CD4-positive, CD25-positive, alpha-beta regulatory T cell (primary cell): ENCODE measurements around the gene AGBL3. TPM values are rescaled to one million over a fixed set of nuclear protein-coding genes. Genes with fewer than 3 reads are reported as not detected.

Experiments used
- ATAC-seq, 2 donors: fragments of 150-1000 bp; cut with Tn5 transposase; one replicate each; pipeline ENCODE4 v1.10.0; 2021; ENCODE audit warnings: low read depth in 2 of 2, moderate number of reproducible peaks in 2 of 2, moderate library complexity in 1 of 2
- DNase-seq, 3 donors: peaks; one replicate each; pipeline versions ENCODE4 v3.0.0 to v3.0.0-alpha.2; 2012 to 2022; ENCODE audit warnings: mixed read lengths in 1 of 3
- H3K27ac ChIP-seq: one replicate; pipeline ENCODE4 v1.7.0; 2013; ENCODE audit warnings: mild to moderate bottlenecking, low read length; ENCODE audit not compliant: insufficient read depth, poor library complexity, severe bottlenecking
- H3K27me3 ChIP-seq: one replicate; pipeline ENCODE4 v1.7.0; 2013; ENCODE audit warnings: low read length; ENCODE audit not compliant: control insufficient read depth, insufficient read depth
- H3K36me3 ChIP-seq: one replicate; pipeline ENCODE4 v1.7.0; 2013; ENCODE audit warnings: mild to moderate bottlenecking, low read length, moderate library complexity; ENCODE audit not compliant: control insufficient read depth, insufficient read depth
- H3K4me1 ChIP-seq: 2 replicates; pipeline ENCODE4 v1.7.0; 2013; ENCODE audit warnings: mild to moderate bottlenecking, low read length; ENCODE audit not compliant: insufficient read depth, control insufficient read depth, poor library complexity, severe bottlenecking
- H3K4me3 ChIP-seq: one replicate; pipeline ENCODE4 v1.7.0; 2013; ENCODE audit warnings: low read depth, mild to moderate bottlenecking, low read length, moderate library complexity
- H3K9me3 ChIP-seq, 2 experiments: 1 replicate in 1 of 2; 2 replicates in 1 of 2; pipeline ENCODE4 v1.7.0; 2013; ENCODE audit warnings: low read length in 2 of 2, mild to moderate bottlenecking in 1 of 2, moderate library complexity in 1 of 2; ENCODE audit not compliant: control insufficient read depth in 2 of 2
- H3K27ac Mint-ChIP-seq, 3 donors: one replicate each; pipeline ENCODE4 v1.8.0; 2020 to 2022; ENCODE audit warnings: mild to moderate bottlenecking in 3 of 3, mixed read lengths in 3 of 3, moderate library complexity in 2 of 3
- H3K27me3 Mint-ChIP-seq: one replicate; pipeline ENCODE4 v1.8.0; 2022; ENCODE audit warnings: mild to moderate bottlenecking, mixed read lengths
- H3K36me3 Mint-ChIP-seq: one replicate; pipeline ENCODE4 v1.8.0; 2020; ENCODE audit warnings: mixed read lengths
- H3K4me1 Mint-ChIP-seq, 4 donors: one replicate each; pipeline ENCODE4 v1.8.0; 2020 to 2022; ENCODE audit warnings: mixed read lengths in 4 of 4, mild to moderate bottlenecking in 1 of 4
- H3K4me3 Mint-ChIP-seq, 4 donors: one replicate each; pipeline ENCODE4 v1.8.0; 2020 to 2022; ENCODE audit warnings: mild to moderate bottlenecking in 4 of 4, mixed read lengths in 4 of 4, moderate library complexity in 3 of 4
- H3K9me3 Mint-ChIP-seq, 7 donors: one replicate each; pipeline ENCODE4 v1.8.0; 2020 to 2022; ENCODE audit warnings: mixed read lengths in 7 of 7, mild to moderate bottlenecking in 3 of 7, moderate library complexity in 2 of 7
- polyA plus RNA-seq, 4 donors: library from polyadenylated mRNA; unstranded; fragments of 300-500 nt; fragmentation: Illumina TruSeq; gene quantifications; one replicate each; pipeline ENCODE4 v1.2.3, GENCODE V29; 2021
- total RNA-seq: library from RNA; stranded (reverse); gene quantifications from one replicate; pipeline ENCODE4 v1.2.3, GENCODE V29; 2022

Gene AGBL3
- total and polyA plus RNA-seq, 5 donors from 2014 or later, result 0.37 to 1.0 (median 0.80) TPM; not detected in 1

GRCh38 chr7:135128931-135129330 is 142.6 kb downstream of the AGBL3 start:
- H3K4me1 ChIP-seq, result no peaks in the 10 kb centered on the region
- Mint-ChIP-seq H3K36me3 (peaks cover 6% of the 10 kb centered on the region), H3K27ac (no peak overlapping the region), H3K27me3 (no peaks in the 10 kb centered on the region), H3K9me3 (peaks cover 0 to 15% (median 4%) of the 10 kb centered on the region in 7 donors), H3K4me1 (peaks cover 0 to 8% (median 6%) of the 10 kb centered on the region in 4 donors), H3K4me3 (no peak overlapping the region)
- DNase-seq, result no peak
- no peak overlapping the region for H3K27ac ChIP-seq
- no peaks in the 10 kb centered on the region for H3K27me3 ChIP-seq
- peaks cover 0 to 4% of the 10 kb centered on the region in 2 experiments for H3K9me3 ChIP-seq
- H3K4me3 ChIP-seq, result no peak overlapping the region
- ATAC-seq, result no peak
- no peaks in the 10 kb centered on the region for H3K36me3 ChIP-seq

- no peak overlapping the region for H3K4me3 Mint-ChIP-seq
Observed at GRCh38 chr7:135129579-135129978, 143.3 kb downstream of the AGBL3 start.

GRCh38 chr7:135143885-135144668 is 157.8 kb downstream of the AGBL3 start:
- H3K27ac Mint-ChIP-seq, result peak overlapping the region in 2 of 3 donors; percentile 6 to 60
- H3K4me3 Mint-ChIP-seq, result peak overlapping the region in 1 of 4 donors; percentile 13
- Histone ChIP-seq H3K9me3 (no peaks in the 10 kb centered on the region), H3K27ac (no peak overlapping the region), H3K4me1 (peaks cover 28% of the 10 kb centered on the region), H3K36me3 (no peaks in the 10 kb centered on the region), H3K27me3 (no peaks in the 10 kb centered on the region), H3K4me3 (no peak overlapping the region)
- H3K9me3 Mint-ChIP-seq, result peaks cover 0 to 12% (median 2%) of the 10 kb centered on the region in 7 donors
- peaks cover 9% of the 10 kb centered on the region for H3K36me3 Mint-ChIP-seq
- ATAC-seq (no peak), DNase-seq (no peak)
- H3K4me1 Mint-ChIP-seq, result peaks cover 1 to 38% (median 26%) of the 10 kb centered on the region in 4 donors
- peaks cover 7% of the 10 kb centered on the region for H3K27me3 Mint-ChIP-seq

More at GRCh38 chr7:135129579-135129978, 143.3 kb downstream of the AGBL3 start:
- peaks cover 0 to 4% of the 10 kb centered on the region in 2 experiments for H3K9me3 ChIP-seq
- H3K27ac Mint-ChIP-seq, result no peak overlapping the region
- no peaks in the 10 kb centered on the region for H3K27me3 Mint-ChIP-seq
- H3K4me1 ChIP-seq, result no peaks in the 10 kb centered on the region
- H3K4me3 ChIP-seq, result no peak overlapping the region
- peaks cover 0 to 8% (median 4%) of the 10 kb centered on the region in 4 donors for H3K4me1 Mint-ChIP-seq
- H3K27ac ChIP-seq, result no peak overlapping the region
- ATAC-seq, result no peak
- H3K36me3 Mint-ChIP-seq, result peaks cover 5% of the 10 kb centered on the region
- H3K9me3 Mint-ChIP-seq, result peaks cover 0 to 14% (median 3%) of the 10 kb centered on the region in 7 donors
- no peak for DNase-seq
- H3K36me3 ChIP-seq, result no peaks in the 10 kb centered on the region
- no peaks in the 10 kb centered on the region for H3K27me3 ChIP-seq

GRCh38 chr7:135147341-135147898 is 161.1 kb downstream of the AGBL3 start:
- peak overlapping the region; percentile 94 for H3K27ac ChIP-seq
- peak; percentile 7 to 23 for ATAC-seq
- Mint-ChIP-seq H3K36me3 (peaks cover 8% of the 10 kb centered on the region), H3K4me1 (peaks cover 5 to 66% (median 53%) of the 10 kb centered on the region in 4 donors), H3K27me3 (peaks cover 2% of the 10 kb centered on the region), H3K27ac (peak overlapping the region; percentile 96 to 98 (median 97)), H3K4me3 (peak overlapping the region; percentile 87 to 94 (median 92)), H3K9me3 (peaks cover 0 to 1% (median 0%) of the 10 kb centered on the region in 7 donors)
- peaks cover 56% of the 10 kb centered on the region for H3K4me1 ChIP-seq
- no peaks in the 10 kb centered on the region for H3K27me3 ChIP-seq
- DNase-seq, result peak in 2 of 3 donors; percentile 24 to 64
- peak overlapping the region; percentile 99 for H3K4me3 ChIP-seq
- no peaks in the 10 kb centered on the region for H3K9me3 ChIP-seq
- H3K36me3 ChIP-seq, result peaks cover 13% of the 10 kb centered on the region

- Mint-ChIP-seq H3K9me3 (peaks cover 0 to 4% (median 3%) of the 10 kb centered on the region in 7 donors), H3K36me3 (peaks cover 15% of the 10 kb centered on the region), H3K4me3 (peak within 1 kb of the TSS; percentile 87 to 94 (median 92)), H3K4me1 (peaks cover 5 to 70% (median 58%) of the 10 kb centered on the region in 4 donors), H3K27me3 (no peaks in the 10 kb centered on the region), H3K27ac (peak within 1 kb of the TSS; percentile 96 to 98 (median 97))
- ATAC-seq (peak; percentile 76 to 85), DNase-seq (peak; percentile 42 to 92 (median 82))
- peaks cover 19% of the 10 kb centered on the region for H3K36me3 ChIP-seq
- peak within 1 kb of the TSS; percentile 94 for H3K27ac ChIP-seq
- H3K27me3 ChIP-seq, result no peaks in the 10 kb centered on the region
- H3K9me3 ChIP-seq, result peaks cover 0 to 3% of the 10 kb centered on the region in 2 experiments
- H3K4me3 ChIP-seq, result peak within 1 kb of the TSS; percentile 99
- H3K4me1 ChIP-seq, result peaks cover 56% of the 10 kb centered on the region
Observed at GRCh38 chr7:135147899-135148721, 161.8 kb downstream of the AGBL3 start, which contains the start of gene TMEM140. Gene TMEM140 (plus strand): TSS chr7:135148072. CDS start chr7:135164442, 16,370 bp downstream.

- peaks cover 19 to 81% (median 66%) of the 10 kb centered on the region in 4 donors for H3K4me1 Mint-ChIP-seq
- peak overlapping the region in 1 of 3 donors; percentile 80 for H3K27ac Mint-ChIP-seq
- peak overlapping the region; percentile 87 to 94 (median 92) for H3K4me3 Mint-ChIP-seq
- H3K9me3 Mint-ChIP-seq, result peaks cover 0 to 20% (median 9%) of the 10 kb centered on the region in 7 donors
- peaks cover 33% of the 10 kb centered on the region for H3K36me3 Mint-ChIP-seq
- DNase-seq, result no peak
- H3K27me3 Mint-ChIP-seq, result no peaks in the 10 kb centered on the region
- ATAC-seq, result no peak
- Histone ChIP-seq H3K27me3 (no peaks in the 10 kb centered on the region), H3K27ac (no peak overlapping the region), H3K4me3 (peak overlapping the region; percentile 99), H3K9me3 (peaks cover 15 to 16% of the 10 kb centered on the region in 2 experiments), H3K36me3 (peaks cover 19% of the 10 kb centered on the region), H3K4me1 (peaks cover 56% of the 10 kb centered on the region)
Observed at GRCh38 chr7:135150072-135150782, 163.9 kb downstream of the AGBL3 start.
